SKM-1 treated with dmso at 0.1 percent for 144 hours (cell line): ENCODE results near the gene DALRD3.

Source experiments
- DNase-seq: peaks from one replicate; lab custom pipeline; 2025; ENCODE audit not compliant: unreplicated experiment; lab: John Stamatoyannopoulos, UW

Gene DALRD3, protein sequence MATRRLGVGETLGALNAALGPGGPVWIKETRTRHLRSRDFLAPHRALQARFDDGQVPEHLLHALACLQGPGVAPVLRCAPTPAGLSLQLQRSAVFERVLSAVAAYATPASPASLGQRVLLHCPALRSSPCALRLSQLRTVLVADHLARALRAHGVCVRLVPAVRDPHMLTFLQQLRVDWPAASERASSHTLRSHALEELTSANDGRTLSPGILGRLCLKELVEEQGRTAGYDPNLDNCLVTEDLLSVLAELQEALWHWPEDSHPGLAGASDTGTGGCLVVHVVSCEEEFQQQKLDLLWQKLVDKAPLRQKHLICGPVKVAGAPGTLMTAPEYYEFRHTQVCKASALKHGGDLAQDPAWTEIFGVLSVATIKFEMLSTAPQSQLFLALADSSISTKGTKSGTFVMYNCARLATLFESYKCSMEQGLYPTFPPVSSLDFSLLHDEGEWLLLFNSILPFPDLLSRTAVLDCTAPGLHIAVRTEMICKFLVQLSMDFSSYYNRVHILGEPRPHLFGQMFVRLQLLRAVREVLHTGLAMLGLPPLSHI

DNA sequence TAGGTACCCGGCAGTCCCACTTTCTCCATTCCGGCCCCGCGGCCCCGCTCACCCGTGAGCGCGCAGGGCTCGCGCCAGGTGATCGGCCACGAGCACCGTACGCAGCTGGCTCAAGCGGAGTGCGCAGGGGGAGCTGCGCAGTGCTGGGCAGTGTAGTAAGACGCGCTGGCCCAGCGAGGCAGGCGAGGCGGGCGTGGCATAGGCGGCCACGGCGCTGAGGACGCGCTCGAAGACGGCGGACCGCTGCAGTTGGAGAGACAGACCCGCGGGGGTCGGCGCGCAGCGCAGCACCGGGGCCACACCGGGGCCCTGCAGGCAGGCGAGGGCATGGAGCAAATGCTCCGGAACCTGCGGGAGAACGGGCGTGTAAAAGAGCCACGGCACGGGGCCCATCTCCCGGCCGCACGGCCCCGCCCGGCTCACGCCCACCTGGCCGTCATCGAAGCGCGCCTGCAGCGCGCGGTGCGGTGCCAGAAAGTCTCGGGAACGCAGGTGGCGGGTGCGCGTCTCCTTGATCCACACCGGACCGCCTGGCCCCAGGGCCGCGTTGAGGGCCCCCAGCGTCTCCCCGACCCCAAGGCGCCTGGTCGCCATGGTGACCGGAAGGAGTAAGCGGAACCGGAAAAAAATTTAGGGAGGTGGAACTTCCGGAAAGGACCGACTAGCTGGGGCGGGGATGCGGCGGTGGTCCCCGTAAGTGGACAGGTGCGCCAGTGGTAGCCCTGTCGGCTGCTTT is at the start of gene DALRD3:
TSS of gene DALRD3 (minus strand) at position 610 of the 736 bp plus-strand sequence. CDS start at position 594, 16 bp downstream.
- DNase-seq: peak; percentile 64

GRCh38 chr3:49058011-49058410 is 39.6 kb upstream of the DALRD3 start:
- DNase-seq: no peak

GRCh38 chr3:49057268-49057667 is 38.9 kb upstream of the DALRD3 start:
- no peak for DNase-seq

GRCh38 chr3:49054344-49054862 is 36.0 kb upstream of the DALRD3 start:
- DNase-seq: no peak

- DNase-seq: no peak
Measured at GRCh38 chr3:49053543-49053942, 35.2 kb upstream of the DALRD3 start.

DNA sequence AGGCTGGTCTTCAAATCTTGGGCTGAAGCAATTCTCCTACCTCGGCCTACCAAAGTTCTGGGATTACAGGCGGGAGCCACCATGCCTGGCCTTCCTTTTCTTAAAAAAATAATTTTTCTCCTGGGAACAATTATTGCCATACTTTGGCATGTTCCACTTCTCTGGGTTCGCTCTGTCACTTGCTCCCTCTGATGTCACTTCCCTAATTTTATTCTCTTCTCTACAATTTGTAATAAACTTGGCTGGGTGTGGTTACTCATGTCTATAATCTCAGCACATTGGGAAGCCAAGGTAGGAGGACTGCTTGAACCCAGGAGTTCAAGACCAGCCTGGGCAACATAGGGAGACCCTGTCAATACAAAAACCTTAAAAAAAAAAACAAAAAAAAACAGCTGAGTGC is 16.9 kb upstream of the DALRD3 start:
- no peak for DNase-seq

GRCh38 chr3:49034650-49035049 is 16.3 kb upstream of the DALRD3 start:
- DNase-seq: no peak

DNA sequence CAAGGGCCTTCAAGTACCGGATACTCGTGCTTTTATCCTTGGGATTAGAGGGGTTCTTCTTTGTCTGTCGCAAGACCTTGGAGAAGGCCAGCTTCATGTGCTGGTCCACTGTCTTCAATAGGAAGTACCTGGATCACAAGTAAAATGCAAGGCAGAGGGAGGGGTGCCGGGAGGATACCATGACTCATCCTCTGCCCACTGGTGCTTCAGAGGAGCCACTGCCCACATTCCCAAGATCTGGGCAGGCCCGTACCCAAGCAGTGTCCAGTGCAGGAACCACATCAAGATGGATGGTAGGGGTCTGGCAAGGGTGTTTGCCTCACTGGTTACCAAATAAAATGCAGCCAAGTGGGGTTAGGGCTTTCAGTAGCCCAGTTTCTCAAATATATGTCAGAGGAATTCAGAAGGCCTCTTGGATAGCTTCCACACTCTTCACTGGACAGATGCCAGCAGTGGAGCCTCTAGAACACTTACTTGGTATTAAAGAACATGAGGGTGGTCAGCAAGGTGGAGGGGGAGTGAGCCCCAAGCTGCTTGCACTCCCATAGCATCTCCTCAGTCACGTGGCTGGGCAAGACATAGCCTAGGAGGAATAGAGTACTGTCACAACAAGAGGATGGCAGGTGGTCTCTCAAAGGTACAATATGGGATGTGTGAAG is 14.4 kb upstream of the DALRD3 start:
- DNase-seq: no peak

DNA sequence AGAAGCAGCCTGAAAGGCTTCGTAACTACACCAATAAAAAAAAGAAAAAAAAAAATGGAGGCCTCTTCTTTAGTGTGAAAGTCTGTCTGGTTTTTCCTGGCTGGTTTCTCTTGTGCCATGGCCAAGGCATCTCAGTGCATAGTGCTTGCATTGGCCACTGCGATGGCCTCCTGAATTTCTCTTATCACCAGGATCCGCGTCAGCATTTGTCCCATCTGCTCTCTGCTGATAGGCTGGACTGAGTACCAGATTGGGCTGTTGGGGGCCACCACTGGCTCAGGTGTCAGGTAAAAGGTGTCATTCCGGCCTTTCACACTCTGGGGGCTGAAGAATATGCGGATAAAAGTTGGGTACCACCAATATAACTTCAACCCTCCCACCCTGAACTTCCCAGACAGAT is 11.9 kb upstream of the DALRD3 start:
- no peak for DNase-seq

DNA sequence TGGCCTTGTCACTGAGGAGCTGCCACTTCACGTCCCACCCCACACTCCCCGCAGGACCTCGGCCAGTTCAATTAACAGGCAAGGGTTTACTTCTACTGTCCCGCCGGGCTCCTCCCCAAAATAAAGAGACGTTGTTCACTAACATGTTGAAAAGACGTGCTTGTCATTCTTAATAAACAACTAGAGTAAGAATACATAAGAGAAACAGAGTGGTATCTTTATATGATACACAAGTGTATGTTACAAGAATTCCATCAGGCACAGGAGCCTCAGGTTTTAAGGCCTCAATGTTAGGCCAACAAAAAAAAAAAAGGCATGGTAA is 11.1 kb upstream of the DALRD3 start:
- DNase-seq: no peak

DNA sequence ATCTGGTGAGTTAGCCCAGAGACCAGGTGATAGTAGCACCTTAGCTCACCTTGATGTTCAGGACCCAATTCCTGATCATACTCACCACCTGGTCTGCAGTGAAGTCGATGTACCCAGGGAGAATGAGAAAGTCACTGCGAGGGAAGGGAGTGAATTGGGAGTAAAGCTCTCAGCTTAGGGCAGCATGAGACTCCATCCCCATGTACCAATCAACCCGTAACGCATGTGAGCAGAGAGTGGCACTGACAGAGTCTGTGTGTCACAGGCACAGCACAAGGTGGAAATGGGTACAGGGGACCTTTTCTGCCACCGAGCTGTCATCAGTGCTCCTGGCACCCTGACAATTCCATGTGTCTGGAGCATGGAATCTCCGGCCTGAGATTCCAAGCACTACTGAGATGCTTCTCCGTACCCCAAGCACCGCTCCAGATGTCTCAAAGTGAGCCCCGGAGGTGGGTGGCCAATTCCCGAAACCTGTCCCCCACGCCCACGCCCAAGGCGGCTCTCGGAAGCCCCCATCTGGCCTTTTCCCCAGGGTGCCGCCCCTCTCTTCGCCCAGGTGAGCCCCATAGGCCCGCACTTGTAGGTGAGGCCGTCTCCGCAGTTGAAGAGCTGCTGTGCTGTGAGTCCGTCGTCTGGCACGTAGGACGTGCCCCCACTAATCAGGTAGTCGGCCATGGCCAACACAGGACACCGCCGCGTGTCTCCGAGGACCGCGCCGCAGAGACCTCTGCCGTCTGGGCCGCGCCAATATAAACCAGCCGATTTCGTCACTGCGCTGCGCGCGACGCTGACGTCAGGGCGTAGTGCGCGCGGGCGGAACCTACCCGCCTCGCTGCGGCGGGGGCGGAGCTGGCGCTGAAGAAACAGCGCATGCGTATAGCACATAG is 10.5 kb upstream of the DALRD3 start, which contains the start of gene IMPDH2:
TSS of gene IMPDH2 (minus strand) at position 726 of the 890 bp plus-strand sequence. CDS start at position 678, 48 bp downstream.
- DNase-seq: peak; percentile 86

GRCh38 chr3:49028298-49028672 is 9.9 kb upstream of the DALRD3 start:
- no peak for DNase-seq

GRCh38 chr3:49027634-49028033 is 9.3 kb upstream of the DALRD3 start:
- DNase-seq: no peak

DNA sequence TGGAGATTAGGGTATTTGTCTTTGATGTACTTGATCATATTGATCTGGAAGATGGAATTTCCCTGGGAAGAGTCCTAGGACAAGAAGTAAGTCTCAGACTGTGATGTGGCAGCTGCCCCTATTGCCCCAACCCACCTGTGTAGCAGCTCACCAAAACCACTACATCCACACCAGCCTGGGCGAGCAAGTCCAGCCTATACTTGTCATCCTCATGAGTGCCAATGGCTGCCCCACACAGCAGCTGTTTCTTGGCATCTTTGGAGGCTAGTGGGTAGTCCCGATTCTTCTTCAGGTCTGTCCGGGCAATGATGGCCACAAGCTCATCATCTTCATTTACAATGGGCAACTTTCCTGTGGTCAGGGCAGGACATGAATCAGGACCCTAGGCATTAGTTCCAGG is 8.2 kb upstream of the DALRD3 start:
- DNase-seq: no peak

GRCh38 chr3:49025793-49026520 is 7.6 kb upstream of the DALRD3 start:
- DNase-seq: no peak

GRCh38 chr3:49025005-49025792 is 6.8 kb upstream of the DALRD3 start:
- no peak for DNase-seq

DNA sequence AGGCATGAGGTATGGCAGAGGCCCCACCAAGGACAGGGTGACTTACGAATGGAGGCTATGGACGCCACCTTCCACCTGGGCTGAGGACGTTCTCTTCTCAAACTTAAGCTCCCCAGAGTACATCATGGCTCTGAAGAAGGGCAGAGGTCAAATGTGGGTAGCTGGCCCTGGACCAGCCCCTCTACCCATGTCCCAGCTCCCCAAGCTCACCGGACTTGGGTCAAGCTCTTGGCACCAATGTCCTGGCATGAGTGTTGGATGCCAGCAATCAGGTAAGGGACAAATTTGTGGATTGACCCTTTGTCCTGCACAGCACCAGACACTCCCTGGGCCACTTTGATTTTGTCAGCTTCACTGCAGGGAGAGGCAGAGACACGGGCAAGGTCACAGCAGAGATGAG is 6.1 kb upstream of the DALRD3 start:
- no peak for DNase-seq

GRCh38 chr3:49023775-49024174 is 5.4 kb upstream of the DALRD3 start:
- no peak for DNase-seq

DNA sequence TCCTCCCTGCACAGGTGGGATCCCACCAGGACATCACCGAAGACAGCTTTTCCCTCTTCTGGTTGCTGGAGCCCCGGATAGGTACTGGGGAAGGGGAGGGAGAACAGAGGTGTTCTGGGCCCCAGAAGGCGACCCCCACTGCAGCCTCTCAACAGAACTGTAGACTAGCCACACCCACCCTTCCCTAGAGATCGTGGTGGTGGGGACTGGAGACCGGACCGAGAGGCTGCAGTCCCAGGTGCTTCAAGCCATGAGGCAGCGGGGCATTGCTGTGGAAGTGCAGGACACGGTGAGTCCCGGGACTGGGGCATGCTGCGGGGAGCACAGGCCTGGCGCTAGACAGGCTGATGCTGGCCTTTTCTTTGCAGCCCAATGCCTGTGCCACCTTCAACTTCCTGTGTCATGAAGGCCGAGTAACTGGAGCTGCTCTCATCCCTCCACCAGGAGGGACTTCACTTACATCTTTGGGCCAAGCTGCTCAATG is 4.3 kb upstream of the DALRD3 start:
- no peak for DNase-seq
